ACC112 (cell line): Measurements from ENCODE around the gene SPRYD3.
A peak's percentile ranks its signal among the peaks of the same experiment; 100 is the strongest.

Source experiments
- H2AFZ ChIP-seq: fragments of 200-600 bp; sonication (generic); one replicate; pipeline ENCODE4 v1.6.0; 2017; ENCODE audit warnings: antibody characterized with exemption, low read length; ENCODE audit not compliant: unreplicated experiment
- H3K27ac ChIP-seq: fragments of 200-600 bp; sonication (generic); 2 replicates; pipeline ENCODE4 v1.5.1; 2014; ENCODE audit warnings: low read depth, mild to moderate bottlenecking, antibody characterized with exemption, low read length, moderate library complexity
- H3K27me3 ChIP-seq: fragments of 200-600 bp; sonication (generic); 2 replicates; pipeline ENCODE4 v1.6.1; 2014; ENCODE audit warnings: mild to moderate bottlenecking, antibody characterized with exemption, low read length, moderate library complexity, mixed read lengths; ENCODE audit not compliant: insufficient read depth
- H3K36me3 ChIP-seq: fragments of 200-600 bp; sonication (generic); 2 replicates; pipeline ENCODE4 v1.6.1; 2016; ENCODE audit warnings: mild to moderate bottlenecking, antibody characterized with exemption, low read length, moderate library complexity, mixed read lengths; ENCODE audit not compliant: insufficient read depth
- H3K4me1 ChIP-seq: fragments of 200-600 bp; sonication (generic); one replicate; pipeline ENCODE4 v1.6.1; 2016; ENCODE audit warnings: low read length, mixed read lengths; ENCODE audit not compliant: insufficient read depth, unreplicated experiment, control insufficient read depth
- H3K4me3 ChIP-seq: fragments of 200-600 bp; sonication (generic); 2 replicates; pipeline ENCODE4 v1.5.1; 2014; ENCODE audit warnings: mild to moderate bottlenecking, low read depth, low read length
- H3K79me2 ChIP-seq: fragments of 200-600 bp; sonication (generic); one replicate; pipeline ENCODE4 v1.6.0; 2016; ENCODE audit warnings: low read length; ENCODE audit not compliant: control insufficient read depth, unreplicated experiment, insufficient read depth

SPRYD3 gene, protein sequence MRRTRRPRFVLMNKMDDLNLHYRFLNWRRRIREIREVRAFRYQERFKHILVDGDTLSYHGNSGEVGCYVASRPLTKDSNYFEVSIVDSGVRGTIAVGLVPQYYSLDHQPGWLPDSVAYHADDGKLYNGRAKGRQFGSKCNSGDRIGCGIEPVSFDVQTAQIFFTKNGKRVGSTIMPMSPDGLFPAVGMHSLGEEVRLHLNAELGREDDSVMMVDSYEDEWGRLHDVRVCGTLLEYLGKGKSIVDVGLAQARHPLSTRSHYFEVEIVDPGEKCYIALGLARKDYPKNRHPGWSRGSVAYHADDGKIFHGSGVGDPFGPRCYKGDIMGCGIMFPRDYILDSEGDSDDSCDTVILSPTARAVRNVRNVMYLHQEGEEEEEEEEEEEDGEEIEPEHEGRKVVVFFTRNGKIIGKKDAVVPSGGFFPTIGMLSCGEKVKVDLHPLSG

GRCh38 chr12:53079226-53080117, at the start of gene SPRYD3:
Gene SPRYD3 (minus strand): TSS chr12:53079390. CDS start chr12:53079333, 57 bp downstream.
- Histone ChIP-seq H3K79me2 (peaks cover 15% of the 10 kb centered on the region), H3K27me3 (no peaks in the 10 kb centered on the region), H3K27ac (peak within 1 kb of the TSS; percentile 94), H3K4me3 (peak within 1 kb of the TSS; percentile 88), H3K4me1 (peaks cover 17% of the 10 kb centered on the region), H3K36me3 (no peaks in the 10 kb centered on the region), H2AFZ (peak within 1 kb of the TSS; percentile 55)

GRCh38 chr12:53127169-53127568, 48.0 kb upstream of the SPRYD3 start:
- H3K79me2 ChIP-seq, result no peaks in the 10 kb centered on the region
- H3K4me3 ChIP-seq, result no peak overlapping the region
- no peaks in the 10 kb centered on the region for H3K4me1 ChIP-seq
- H3K27ac ChIP-seq, result no peak overlapping the region
- H3K36me3 ChIP-seq, result no peaks in the 10 kb centered on the region
- H3K27me3 ChIP-seq, result no peaks in the 10 kb centered on the region
- H2AFZ ChIP-seq, result no peak overlapping the region

DNA sequence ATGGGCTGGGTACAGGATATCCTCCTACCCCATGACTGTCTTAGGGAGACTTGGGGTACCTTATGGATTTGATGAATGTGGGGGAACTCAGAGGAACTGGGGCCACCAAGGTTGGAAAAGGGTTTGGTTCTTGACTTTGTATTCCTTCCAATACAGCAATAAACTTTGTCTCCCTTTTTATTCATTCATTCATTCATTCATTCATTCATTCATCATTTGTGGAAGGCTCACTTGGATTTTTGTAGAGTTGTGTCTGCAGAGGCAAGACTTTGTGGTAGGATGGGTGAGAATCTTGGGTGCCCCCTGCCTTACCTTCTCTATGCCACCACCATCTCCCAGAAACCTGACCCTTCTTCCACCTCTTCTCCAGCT, 45.1 kb upstream of the SPRYD3 start:
- Histone ChIP-seq H3K4me1 (no peaks in the 10 kb centered on the region), H3K27ac (no peak overlapping the region), H3K4me3 (no peak overlapping the region), H3K79me2 (no peaks in the 10 kb centered on the region), H3K36me3 (no peaks in the 10 kb centered on the region), H2AFZ (no peak overlapping the region), H3K27me3 (no peaks in the 10 kb centered on the region)

DNA sequence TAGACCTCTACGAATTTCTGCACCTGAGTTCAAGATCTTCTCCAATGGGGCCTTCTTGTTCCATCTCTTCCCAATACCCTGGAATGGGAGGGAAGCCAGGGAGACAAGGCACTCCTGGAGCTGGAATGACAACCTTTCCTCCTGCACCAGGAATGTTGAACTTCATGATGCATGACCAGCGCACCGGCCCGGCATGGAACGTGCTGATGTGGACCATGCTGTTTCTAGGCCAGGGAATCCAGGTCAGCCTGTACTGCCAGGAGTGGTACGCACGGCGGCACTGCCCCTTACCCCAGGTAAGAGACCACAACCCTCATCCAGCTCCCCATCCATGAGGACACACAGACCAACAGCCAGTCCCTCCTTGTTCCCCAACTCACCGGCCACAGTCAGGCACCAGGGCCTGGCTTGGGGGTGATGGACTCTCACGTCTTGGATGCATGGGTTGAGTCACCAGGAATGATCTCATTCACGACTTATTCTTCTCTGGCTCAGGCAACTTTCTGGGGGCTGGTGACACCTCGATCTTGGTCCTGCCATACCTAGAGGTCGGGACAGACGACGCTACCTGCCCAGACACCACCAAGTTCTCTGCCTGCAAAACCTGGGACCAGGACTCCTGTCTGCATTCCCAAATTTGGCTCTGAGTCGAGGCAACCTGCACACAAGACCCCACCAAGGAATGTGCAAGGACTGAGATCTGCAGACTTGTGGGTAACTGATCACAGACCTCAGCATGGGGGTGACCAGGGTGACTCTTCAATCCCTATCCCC, 44.6 kb upstream of the SPRYD3 start:
- Histone ChIP-seq H3K27me3 (no peaks in the 10 kb centered on the region), H2AFZ (no peak overlapping the region), H3K79me2 (no peaks in the 10 kb centered on the region), H3K4me1 (no peaks in the 10 kb centered on the region), H3K27ac (no peak overlapping the region), H3K36me3 (no peaks in the 10 kb centered on the region), H3K4me3 (no peak overlapping the region)

GRCh38 chr12:53122961-53123468, 43.8 kb upstream of the SPRYD3 start:
- Histone ChIP-seq H2AFZ (no peak overlapping the region), H3K4me1 (no peaks in the 10 kb centered on the region), H3K36me3 (no peaks in the 10 kb centered on the region), H3K27ac (no peak overlapping the region), H3K79me2 (no peaks in the 10 kb centered on the region), H3K27me3 (no peaks in the 10 kb centered on the region), H3K4me3 (no peak overlapping the region)

- no peaks in the 10 kb centered on the region for H3K4me1 ChIP-seq
- H3K27ac ChIP-seq, result no peak overlapping the region
- no peak overlapping the region for H3K4me3 ChIP-seq
- H3K79me2 ChIP-seq, result no peaks in the 10 kb centered on the region
- H3K36me3 ChIP-seq, result no peaks in the 10 kb centered on the region
- H2AFZ ChIP-seq, result no peak overlapping the region
- H3K27me3 ChIP-seq, result no peaks in the 10 kb centered on the region
Measured at GRCh38 chr12:53120685-53121525, 41.7 kb upstream of the SPRYD3 start.

DNA sequence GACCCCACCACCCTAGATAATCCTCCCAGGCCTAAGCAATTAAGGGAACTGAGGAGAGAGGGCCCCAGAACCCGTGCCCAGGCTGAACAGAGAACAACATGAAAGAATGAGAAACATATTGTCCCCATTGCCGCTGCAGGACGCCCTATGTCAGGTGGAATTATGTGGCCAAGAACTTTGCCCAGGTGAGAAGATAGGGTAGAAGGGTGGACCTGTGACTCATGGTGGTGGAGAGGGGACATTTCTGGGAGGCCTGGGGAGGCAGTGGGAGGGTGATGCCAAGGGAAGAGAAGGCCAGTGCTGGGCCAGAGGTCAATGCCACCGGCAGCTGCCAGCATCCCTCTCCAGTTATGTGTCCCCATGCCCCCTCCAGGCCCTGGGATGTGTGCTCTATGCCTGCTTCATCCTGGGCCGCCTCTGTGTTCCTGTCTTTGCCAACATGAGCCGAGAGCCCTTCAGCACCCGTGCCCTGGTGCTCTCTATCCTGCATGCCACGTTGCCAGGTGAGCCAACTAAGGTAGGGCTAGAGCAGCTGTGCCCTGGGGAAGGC, 39.6 kb upstream of the SPRYD3 start:
- no peak overlapping the region for H2AFZ ChIP-seq
- H3K4me1 ChIP-seq, result no peaks in the 10 kb centered on the region
- no peaks in the 10 kb centered on the region for H3K27me3 ChIP-seq
- H3K36me3 ChIP-seq, result no peaks in the 10 kb centered on the region
- no peak overlapping the region for H3K4me3 ChIP-seq
- H3K27ac ChIP-seq, result no peak overlapping the region
- H3K79me2 ChIP-seq, result no peaks in the 10 kb centered on the region

- Histone ChIP-seq H3K27me3 (no peaks in the 10 kb centered on the region), H3K79me2 (no peaks in the 10 kb centered on the region), H3K4me1 (no peaks in the 10 kb centered on the region), H3K4me3 (no peak overlapping the region), H3K27ac (no peak overlapping the region), H2AFZ (no peak overlapping the region), H3K36me3 (no peaks in the 10 kb centered on the region)
Measured at GRCh38 chr12:53115891-53116648, 36.9 kb upstream of the SPRYD3 start.
